OCI-LY7 (cell line): Measurements from ENCODE around the gene C4orf51. TPM values are rescaled to one million over a fixed set of nuclear protein-coding genes. Genes with fewer than 3 reads are reported as not detected.

ENCODE experiments used
- BruUV-seq: library from RNA; stranded (reverse); fragments of 400-500 nt; replicated peaks from 2 replicates; lab custom pipeline; 2021; lab: Mats Ljungman, UMichigan
- CTCF ChIA-PET: fragments of 300-600 bp; sonication (Branson Sonifier 250); formaldehyde crosslinking; loops from one replicate; lab custom pipeline; 2022; ENCODE audit warnings: antibody characterized with exemption; ENCODE audit not compliant: unreplicated experiment; lab: Charles Lee
- POLR2A ChIA-PET: fragments of 300-600 bp; sonication (Branson Sonifier 250); formaldehyde crosslinking; loops from one replicate; lab custom pipeline; 2022; ENCODE audit warnings: antibody characterized with exemption; lab: Charles Lee
- DNase-seq: peaks from one replicate; pipeline ENCODE4 v3.0.0-alpha.2; 2015; ENCODE audit warnings: low spot score
- H2AFZ ChIP-seq: fragments of 200-600 bp; sonication (generic), shearing (Covaris generic); 2 replicates; pipeline ENCODE4 v1.6.1; 2014; ENCODE audit warnings: mild to moderate bottlenecking, antibody characterized with exemption, low read length, moderate library complexity
- H3K27ac ChIP-seq: fragments of 200-600 bp; sonication (generic); 2 replicates; pipeline ENCODE4 v1.5.1; 2014; ENCODE audit warnings: mixed run types, low read depth, mild to moderate bottlenecking, moderate library complexity, low read length, inconsistent platforms; ENCODE audit not compliant: poor library complexity, severe bottlenecking
- H3K36me3 ChIP-seq: fragments of 200-600 bp; sonication (generic); 2 replicates; pipeline ENCODE4 v1.6.1; 2014; ENCODE audit warnings: mild to moderate bottlenecking, antibody characterized with exemption, low read length, moderate library complexity, mixed read lengths; ENCODE audit not compliant: insufficient read depth
- H3K4me1 ChIP-seq: fragments of 200-600 bp; sonication (generic); 2 replicates; pipeline ENCODE4 v1.5.1; 2014; ENCODE audit warnings: mild to moderate bottlenecking, low read length; ENCODE audit not compliant: insufficient read depth, poor library complexity, severe bottlenecking
- H3K4me2 ChIP-seq: fragments of 200-600 bp; sonication (generic); 2 replicates; pipeline ENCODE4 v1.6.1; 2014; ENCODE audit warnings: mild to moderate bottlenecking, low read length
- H3K4me3 ChIP-seq: fragments of 200-600 bp; sonication (generic); 2 replicates; pipeline ENCODE4 v1.5.1; 2014; ENCODE audit warnings: mild to moderate bottlenecking, low read depth, low read length; ENCODE audit not compliant: poor library complexity, severe bottlenecking
- H3K79me2 ChIP-seq: fragments of 200-600 bp; sonication (generic); 2 replicates; pipeline ENCODE4 v1.6.1; 2016; ENCODE audit warnings: low read depth, mild to moderate bottlenecking, low read length, moderate library complexity, mixed read lengths; ENCODE audit not compliant: insufficient read depth
- H3K9me2 ChIP-seq: fragments of 200-600 bp; sonication (generic); 2 replicates; pipeline ENCODE4 v1.6.1; 2016; ENCODE audit warnings: mild to moderate bottlenecking, low read length, mixed read lengths; ENCODE audit not compliant: insufficient read depth
- H3K9me3 ChIP-seq: fragments of 200-600 bp; sonication (generic); 2 replicates; pipeline ENCODE4 v1.6.1; 2014; ENCODE audit warnings: mild to moderate bottlenecking, mixed run types, low read length, mixed read lengths
- H4K20me1 ChIP-seq: fragments of 200-600 bp; sonication (generic); 2 replicates; pipeline ENCODE4 v1.6.1; 2014; ENCODE audit warnings: mild to moderate bottlenecking, antibody characterized with exemption, low read length, moderate library complexity, mixed read lengths; ENCODE audit not compliant: insufficient read depth
- CTCF ChIP-seq: fragments of 200-600 bp; sonication (generic); conservative IDR thresholded peaks from 2 replicates; pipeline ENCODE4 v1.5.1; 2014; ENCODE audit warnings: mild to moderate bottlenecking, antibody characterized with exemption, low read length, moderate library complexity, mixed read lengths
- EZH2phosphoT487 ChIP-seq: fragments of 200-600 bp; sonication (generic); IDR thresholded peaks from 2 replicates; pipeline ENCODE4 v1.6.1; 2018; ENCODE audit warnings: low read depth, borderline replicate concordance, mild to moderate bottlenecking, mixed run types, antibody characterized with exemption, low read length, moderate library complexity, mixed read lengths
- intact Hi-C: fragments of 100-400 bp; cut with micrococcal nuclease; formaldehyde crosslinking; loops from one replicate; pipeline ENCODE4 v1.10.0; 2022; ENCODE audit not compliant: unreplicated experiment
- total RNA-seq, 2 experiments: library from RNA; depleted of rRNA in 1 of 2; stranded (reverse); fragments of >200 nt in 1 of 2; shearing (Covaris generic) in 1 of 2; gene quantifications; 2 replicates each; pipeline ENCODE4 v1.2.3, GENCODE V29; 2014 to 2022

The C4orf51 gene
- total RNA-seq, 2 experiments from 2014 or later: not detected

DNA sequence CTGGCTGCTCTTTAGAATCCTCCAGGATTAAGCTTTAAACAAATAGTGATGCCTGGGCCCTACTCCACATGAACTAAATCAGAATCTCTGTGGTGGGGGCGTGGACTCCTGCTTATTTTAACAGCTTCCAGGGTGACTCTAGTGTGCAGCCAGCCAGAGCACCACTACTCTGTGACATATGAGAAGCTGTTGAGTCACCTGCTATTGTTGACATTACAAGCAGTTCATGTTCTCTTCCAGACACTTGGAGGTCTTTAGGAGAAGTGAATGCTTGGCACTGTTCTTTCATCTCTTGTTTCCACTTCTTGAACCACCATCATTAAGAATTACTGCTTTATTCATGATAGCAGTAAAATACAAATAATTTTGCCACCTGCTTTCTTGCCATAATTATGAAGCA, 426 bp upstream of the C4orf51 start:
- H3K4me2 ChIP-seq: no peak overlapping the region
- no TSS peak for BruUV-seq

DNA sequence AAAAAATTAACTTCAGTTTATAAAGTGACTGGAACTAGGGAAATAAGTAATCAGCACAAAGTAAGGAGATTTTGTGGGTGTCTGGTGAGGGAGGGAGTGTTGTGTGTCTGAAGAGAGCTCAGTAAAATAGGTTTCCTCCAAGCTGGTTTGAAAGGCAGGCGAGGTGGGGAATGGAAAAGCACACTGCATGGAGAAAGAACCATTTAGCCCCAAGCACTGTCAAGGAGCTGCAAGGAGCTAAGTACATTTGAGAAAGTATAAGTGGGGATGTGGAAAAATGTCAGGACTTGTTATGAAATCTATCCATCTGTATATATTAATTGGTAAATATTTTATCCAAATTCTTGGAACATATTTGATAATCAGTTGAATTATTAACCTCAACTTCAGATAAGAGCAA, 956 bp downstream of the C4orf51 start:
- Histone ChIP-seq H3K79me2 (no peaks in the 10 kb centered on the region), H2AFZ (no peak overlapping the region), H3K36me3 (no peaks in the 10 kb centered on the region), H3K4me2 (no peak overlapping the region), H3K9me3 (no peaks in the 10 kb centered on the region), H3K4me1 (no peaks in the 10 kb centered on the region), H3K4me3 (no peak overlapping the region), H3K27ac (no peak overlapping the region), H4K20me1 (no peaks in the 10 kb centered on the region), H3K9me2 (no peaks in the 10 kb centered on the region)
- ChIA-PET POLR2A (interaction anchor here (0.6 to 0.9 kb wide), 2 partner anchors 10 to 290 kb away, joined by 3 to 6 read pairs; no protein-coding TSS in a partner anchor), CTCF (no interaction called here)
- no peak for DNase-seq
- TF ChIP-seq CTCF: no peak
- TF ChIP-seq EZH2phosphoT487: no peak
- BruUV-seq: no TSS peak
- intact Hi-C loops: no loop called here

More for the DNA sequence above, 426 bp upstream of the C4orf51 start:
- no peak for DNase-seq
- H3K79me2 ChIP-seq: no peaks in the 10 kb centered on the region
- TF ChIP-seq EZH2phosphoT487 (no peak), CTCF (no peak)
- H4K20me1 ChIP-seq: no peaks in the 10 kb centered on the region
- no peaks in the 10 kb centered on the region for H3K9me3 ChIP-seq
- no peaks in the 10 kb centered on the region for H3K4me1 ChIP-seq
- H3K27ac ChIP-seq: no peak overlapping the region
- ChIA-PET POLR2A (interaction anchor here (0.6 kb wide), 1 partner anchor 656 kb away, joined by 3 read pairs; no protein-coding TSS in a partner anchor), CTCF (no interaction called here)
- H3K9me2 ChIP-seq: no peaks in the 10 kb centered on the region
- no peak overlapping the region for H3K4me3 ChIP-seq
- no peak overlapping the region for H2AFZ ChIP-seq
- intact Hi-C loops: no loop called here
- H3K36me3 ChIP-seq: no peaks in the 10 kb centered on the region

DNA sequence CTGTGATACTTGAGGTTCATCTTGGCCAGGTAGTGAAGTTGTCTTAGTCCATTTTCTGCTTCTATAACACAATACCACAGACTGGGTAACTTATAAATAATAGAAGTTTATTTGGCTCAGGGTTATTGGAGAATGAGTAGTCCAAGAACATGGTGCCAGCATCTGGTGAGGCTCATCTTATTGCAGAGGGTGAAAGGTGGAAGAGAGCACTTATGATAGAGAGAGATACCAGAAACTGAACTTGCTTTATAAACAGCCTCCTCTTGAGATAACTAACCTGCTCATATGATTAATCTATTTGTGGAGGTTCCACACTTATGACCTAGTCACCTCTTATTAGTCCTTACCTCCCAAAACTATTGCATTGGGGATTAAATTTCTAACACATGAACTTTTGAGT, 1.6 kb downstream of the C4orf51 start:
- no peak overlapping the region for H2AFZ ChIP-seq
- H3K4me2 ChIP-seq: no peak overlapping the region
- no peaks in the 10 kb centered on the region for H3K36me3 ChIP-seq
- no peaks in the 10 kb centered on the region for H4K20me1 ChIP-seq
- CTCF ChIA-PET: no interaction called here
- no peaks in the 10 kb centered on the region for H3K4me1 ChIP-seq
- DNase-seq: no peak
- no peaks in the 10 kb centered on the region for H3K9me3 ChIP-seq
- H3K27ac ChIP-seq: no peak overlapping the region
- intact Hi-C loops: no loop called here
- BruUV-seq: no TSS peak
- no peak overlapping the region for H3K4me3 ChIP-seq
- TF ChIP-seq CTCF (no peak), EZH2phosphoT487 (no peak)
- H3K9me2 ChIP-seq: no peaks in the 10 kb centered on the region
- POLR2A ChIA-PET: interaction anchor here (0.7 to 0.9 kb wide), 2 partner anchors 12 to 1630 kb away, joined by 3 read pairs; no protein-coding TSS in a partner anchor
- H3K79me2 ChIP-seq: no peaks in the 10 kb centered on the region
